ENCODE results near the gene ZFP90. TPM values are rescaled to one million over a fixed set of nuclear protein-coding genes. Genes with fewer than 3 reads are reported as not detected.

Gene ZFP90
- total RNA-seq, 1 experiment from 2014 or later, result 21.8 TPM

DNA sequence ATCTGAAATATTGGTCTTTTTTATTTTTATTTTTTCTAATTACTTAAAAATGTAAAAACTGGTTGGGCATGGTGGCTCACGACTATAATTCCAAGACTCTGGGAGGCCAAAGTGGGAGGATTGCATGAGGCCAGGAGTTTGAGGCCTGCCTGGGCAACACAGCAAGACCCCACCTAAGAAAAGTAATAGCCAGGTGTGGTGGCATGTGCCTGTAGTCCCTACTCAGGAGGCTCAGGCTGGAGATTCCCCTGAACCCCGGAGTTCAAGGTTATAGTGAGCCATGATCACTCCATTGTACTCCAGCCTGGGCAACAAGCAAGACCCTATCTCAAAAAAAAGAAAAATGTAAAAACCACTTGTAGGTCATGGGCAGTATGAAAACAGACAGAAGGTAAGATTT is 69.2 kb downstream of the ZFP90 start:
- H3K9me3 ChIP-seq (ENCODE audit: control insufficient read depth in 1 of 2, insufficient read depth in 1 of 2, low read depth in 1 of 2, low read length in 2 of 2), result no peaks in the 10 kb centered on the region
- POLR2A ChIA-PET, result no interaction called here
- CTCF ChIA-PET, result no interaction called here
- RAD21 ChIA-PET (ENCODE audit: low non-redundant PET in 1 of 2, low total read pairs in 2 of 2, uncharacterized antibody in 2 of 2, unreplicated experiment in 2 of 2), result no interaction called here
- no peaks in the 10 kb centered on the region for H4K20me1 ChIP-seq (ENCODE audit: insufficient read depth)
- no peaks in the 10 kb centered on the region for H3K27me3 ChIP-seq (ENCODE audit: insufficient read depth, low read length)
- DNase-seq (ENCODE audit: low read depth, low spot score) (no peak), ATAC-seq (no peak)
- TF ChIP-seq SIN3A (IDR thresholded peaks at IDR 0.05; ENCODE audit: low read depth) (no peak), ZBTB33 (IDR thresholded peaks at IDR 0.05; ENCODE audit: extremely low read depth, insufficient replicate concordance, low read length) (no peak), ZNF274 (IDR thresholded peaks at IDR 0.05; ENCODE audit: low read depth, low read length) (no peak), EZH2phosphoT487 (IDR thresholded peaks at IDR 0.05; ENCODE audit: borderline replicate concordance) (no peak), FOSL1 (IDR thresholded peaks at IDR 0.05; ENCODE audit: low read depth) (no peak), CBX3 (IDR thresholded peaks at IDR 0.05; ENCODE audit: low read depth) (no peak), CEBPB (IDR thresholded peaks at IDR 0.05; ENCODE audit: low read depth) (no peak), ZFX (IDR thresholded peaks at IDR 0.05) (no peak), JUND (IDR thresholded peaks at IDR 0.05) (no peak), EGR1 (IDR thresholded peaks at IDR 0.05; ENCODE audit: low read depth) (no peak), ELF1 (IDR thresholded peaks at IDR 0.05; ENCODE audit: borderline replicate concordance, low read depth) (no peak), SP1 (IDR thresholded peaks at IDR 0.05; ENCODE audit: low read depth) (no peak), YY1 (IDR thresholded peaks at IDR 0.05; ENCODE audit: extremely low read depth, insufficient replicate concordance, low read depth, low read length) (no peak), SRF (IDR thresholded peaks at IDR 0.05; ENCODE audit: low read depth) (no peak)
- TF ChIP-seq, protein P1, sequence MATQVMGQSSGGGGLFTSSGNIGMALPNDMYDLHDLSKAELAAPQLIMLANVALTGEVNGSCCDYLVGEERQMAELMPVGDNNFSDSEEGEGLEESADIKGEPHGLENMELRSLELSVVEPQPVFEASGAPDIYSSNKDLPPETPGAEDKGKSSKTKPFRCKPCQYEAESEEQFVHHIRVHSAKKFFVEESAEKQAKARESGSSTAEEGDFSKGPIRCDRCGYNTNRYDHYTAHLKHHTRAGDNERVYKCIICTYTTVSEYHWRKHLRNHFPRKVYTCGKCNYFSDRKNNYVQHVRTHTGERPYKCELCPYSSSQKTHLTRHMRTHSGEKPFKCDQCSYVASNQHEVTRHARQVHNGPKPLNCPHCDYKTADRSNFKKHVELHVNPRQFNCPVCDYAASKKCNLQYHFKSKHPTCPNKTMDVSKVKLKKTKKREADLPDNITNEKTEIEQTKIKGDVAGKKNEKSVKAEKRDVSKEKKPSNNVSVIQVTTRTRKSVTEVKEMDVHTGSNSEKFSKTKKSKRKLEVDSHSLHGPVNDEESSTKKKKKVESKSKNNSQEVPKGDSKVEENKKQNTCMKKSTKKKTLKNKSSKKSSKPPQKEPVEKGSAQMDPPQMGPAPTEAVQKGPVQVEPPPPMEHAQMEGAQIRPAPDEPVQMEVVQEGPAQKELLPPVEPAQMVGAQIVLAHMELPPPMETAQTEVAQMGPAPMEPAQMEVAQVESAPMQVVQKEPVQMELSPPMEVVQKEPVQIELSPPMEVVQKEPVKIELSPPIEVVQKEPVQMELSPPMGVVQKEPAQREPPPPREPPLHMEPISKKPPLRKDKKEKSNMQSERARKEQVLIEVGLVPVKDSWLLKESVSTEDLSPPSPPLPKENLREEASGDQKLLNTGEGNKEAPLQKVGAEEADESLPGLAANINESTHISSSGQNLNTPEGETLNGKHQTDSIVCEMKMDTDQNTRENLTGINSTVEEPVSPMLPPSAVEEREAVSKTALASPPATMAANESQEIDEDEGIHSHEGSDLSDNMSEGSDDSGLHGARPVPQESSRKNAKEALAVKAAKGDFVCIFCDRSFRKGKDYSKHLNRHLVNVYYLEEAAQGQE (IDR thresholded peaks at IDR 0.05; ENCODE audit: low read depth), result no peak
- TF ChIP-seq, protein P2, sequence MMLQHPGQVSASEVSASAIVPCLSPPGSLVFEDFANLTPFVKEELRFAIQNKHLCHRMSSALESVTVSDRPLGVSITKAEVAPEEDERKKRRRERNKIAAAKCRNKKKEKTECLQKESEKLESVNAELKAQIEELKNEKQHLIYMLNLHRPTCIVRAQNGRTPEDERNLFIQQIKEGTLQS (IDR thresholded peaks at IDR 0.05), result no peak
- no peaks in the 10 kb centered on the region for H3K9me2 ChIP-seq (ENCODE audit: insufficient read depth)
- H3K79me2 ChIP-seq (ENCODE audit: insufficient read depth, low read length), result no peaks in the 10 kb centered on the region
- H3K4me3 ChIP-seq (replicated peaks in 1 of 2; ENCODE audit: low read depth in 1 of 2, low read length in 2 of 2), result no peak overlapping the region
- H2AFZ ChIP-seq (ENCODE audit: low read depth, low read length, poor library complexity, severe bottlenecking), result no peak overlapping the region
- BruUV-seq (replicated peaks), result no TSS peak
- no peak overlapping the region for H3K9ac ChIP-seq (ENCODE audit: low read length)
- H3K27ac ChIP-seq (ENCODE audit: low read depth, low read length), result no peak overlapping the region
- no peaks in the 10 kb centered on the region for H3K36me3 ChIP-seq (ENCODE audit: control insufficient read depth in 1 of 2, insufficient read depth in 2 of 2, low read length in 2 of 2)
- no peaks in the 10 kb centered on the region for H3K4me1 ChIP-seq (ENCODE audit: control insufficient read depth in 1 of 2, insufficient read depth in 2 of 2, low read length in 2 of 2)
- no peak overlapping the region for H3K4me2 ChIP-seq (ENCODE audit: low read length)
- intact Hi-C loops (cut with micrococcal nuclease), result no loop called here
